ENCODE results near the gene BMAL2. TPM values are rescaled to one million over a fixed set of nuclear protein-coding genes. Genes with fewer than 3 reads are reported as not detected.

BMAL2 gene
- total RNA-seq, 6 experiments from 2014 or later = 23.1 to 47.1 (median 39.9) TPM

DNA sequence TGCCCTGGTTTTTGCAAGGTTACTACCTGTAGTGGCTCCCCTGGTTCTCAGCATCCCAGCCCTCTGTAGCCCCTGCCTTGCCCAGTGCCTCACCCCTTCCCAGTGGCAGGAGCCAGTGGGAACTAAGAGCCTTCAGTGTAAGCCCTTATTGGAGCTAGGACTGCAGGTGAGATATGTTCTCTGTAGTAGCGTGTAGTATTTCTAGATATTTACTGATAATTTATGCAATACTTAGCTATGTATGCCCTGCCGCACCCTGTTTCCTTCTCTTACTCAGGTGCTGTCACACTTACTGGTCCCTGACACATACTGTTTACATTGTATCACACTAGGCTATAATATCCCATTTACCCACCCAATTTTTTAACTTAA is 3.6 kb downstream of the BMAL2 start:
- H3K9me3 Mint-ChIP-seq = no peaks in the 10 kb centered on the region; the same call in 1 of the 2 replicates
- no peak for DNase-seq
- H3K4me3 Mint-ChIP-seq = no peak overlapping the region
- H3K27me3 Mint-ChIP-seq (ENCODE audit: insufficient read depth) = no peaks in the 10 kb centered on the region; the same call in 1 of the 2 replicates
- TF ChIP-seq, protein P1, sequence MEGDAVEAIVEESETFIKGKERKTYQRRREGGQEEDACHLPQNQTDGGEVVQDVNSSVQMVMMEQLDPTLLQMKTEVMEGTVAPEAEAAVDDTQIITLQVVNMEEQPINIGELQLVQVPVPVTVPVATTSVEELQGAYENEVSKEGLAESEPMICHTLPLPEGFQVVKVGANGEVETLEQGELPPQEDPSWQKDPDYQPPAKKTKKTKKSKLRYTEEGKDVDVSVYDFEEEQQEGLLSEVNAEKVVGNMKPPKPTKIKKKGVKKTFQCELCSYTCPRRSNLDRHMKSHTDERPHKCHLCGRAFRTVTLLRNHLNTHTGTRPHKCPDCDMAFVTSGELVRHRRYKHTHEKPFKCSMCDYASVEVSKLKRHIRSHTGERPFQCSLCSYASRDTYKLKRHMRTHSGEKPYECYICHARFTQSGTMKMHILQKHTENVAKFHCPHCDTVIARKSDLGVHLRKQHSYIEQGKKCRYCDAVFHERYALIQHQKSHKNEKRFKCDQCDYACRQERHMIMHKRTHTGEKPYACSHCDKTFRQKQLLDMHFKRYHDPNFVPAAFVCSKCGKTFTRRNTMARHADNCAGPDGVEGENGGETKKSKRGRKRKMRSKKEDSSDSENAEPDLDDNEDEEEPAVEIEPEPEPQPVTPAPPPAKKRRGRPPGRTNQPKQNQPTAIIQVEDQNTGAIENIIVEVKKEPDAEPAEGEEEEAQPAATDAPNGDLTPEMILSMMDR (IDR thresholded peaks at IDR 0.05) = no peak
- H3K4me1 Mint-ChIP-seq (ENCODE audit: low read depth) = peaks cover 85% of the 10 kb centered on the region
- peaks cover 26% of the 10 kb centered on the region for H3K36me3 Mint-ChIP-seq (ENCODE audit: low read depth)
- no peak overlapping the region for H3K27ac Mint-ChIP-seq

DNA sequence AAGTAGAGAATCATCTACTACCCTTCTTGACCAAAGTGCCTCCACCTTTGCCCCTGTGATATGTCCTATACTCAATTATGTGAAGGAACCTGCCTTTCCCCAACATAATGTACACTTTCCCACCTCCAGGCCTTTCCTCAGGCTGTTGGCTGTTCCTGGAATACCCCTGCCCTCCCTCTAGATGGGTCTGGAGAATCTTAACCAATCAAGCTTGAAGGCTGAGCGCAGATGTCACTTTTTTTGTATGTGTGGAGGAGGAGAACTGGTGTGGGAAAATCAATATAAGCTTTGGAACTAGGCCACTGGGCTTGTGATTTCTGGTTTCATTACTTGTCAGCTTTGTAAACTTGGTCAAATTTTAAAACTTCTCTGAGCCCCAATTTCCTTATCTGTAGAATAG is 4.7 kb downstream of the BMAL2 start:
- H3K36me3 Mint-ChIP-seq (ENCODE audit: low read depth) = peaks cover 26% of the 10 kb centered on the region
- peaks cover 85% of the 10 kb centered on the region for H3K4me1 Mint-ChIP-seq (ENCODE audit: low read depth)
- no peaks in the 10 kb centered on the region; the same call in 1 of the 2 replicates for H3K27me3 Mint-ChIP-seq (ENCODE audit: insufficient read depth)
- no peak overlapping the region for H3K4me3 Mint-ChIP-seq
- TF ChIP-seq, protein P1 (IDR thresholded peaks at IDR 0.05) = no peak
- H3K27ac Mint-ChIP-seq = no peak overlapping the region
- DNase-seq = no peak
- H3K9me3 Mint-ChIP-seq = no peaks in the 10 kb centered on the region; the same call in 1 of the 2 replicates

DNA sequence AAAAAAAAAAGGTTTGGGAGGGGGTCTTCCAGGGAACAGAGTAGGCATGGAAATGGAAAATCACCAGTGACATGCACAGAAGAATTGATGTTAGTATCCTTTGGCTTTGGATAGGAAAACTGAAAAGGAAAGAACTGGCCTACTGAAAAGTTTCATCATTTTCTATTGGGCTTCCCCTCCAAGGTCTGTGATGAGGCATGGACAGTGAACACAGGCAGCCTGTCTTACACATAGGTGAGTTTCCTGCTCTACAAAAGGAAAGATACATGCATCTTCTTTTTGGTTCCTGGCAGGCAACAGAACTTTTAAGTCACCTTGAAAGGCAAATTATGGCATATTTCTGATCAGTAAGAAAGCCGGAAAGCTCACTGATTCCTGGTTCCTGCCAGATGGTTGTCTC is 5.8 kb downstream of the BMAL2 start:
- DNase-seq = no peak
- H3K27me3 Mint-ChIP-seq (ENCODE audit: insufficient read depth) = no peaks in the 10 kb centered on the region; the same call in 1 of the 2 replicates
- peaks cover 26% of the 10 kb centered on the region for H3K36me3 Mint-ChIP-seq (ENCODE audit: low read depth)
- 0 out of 2 replicates have a peak overlapping the region, but pooled peaks have one; percentile 5 for H3K27ac Mint-ChIP-seq
- H3K9me3 Mint-ChIP-seq = no peaks in the 10 kb centered on the region; the same call in 1 of the 2 replicates
- TF ChIP-seq, protein P1 (IDR thresholded peaks at IDR 0.05) = no peak
- peaks cover 93% of the 10 kb centered on the region for H3K4me1 Mint-ChIP-seq (ENCODE audit: low read depth)
- H3K4me3 Mint-ChIP-seq = no peak overlapping the region

DNA sequence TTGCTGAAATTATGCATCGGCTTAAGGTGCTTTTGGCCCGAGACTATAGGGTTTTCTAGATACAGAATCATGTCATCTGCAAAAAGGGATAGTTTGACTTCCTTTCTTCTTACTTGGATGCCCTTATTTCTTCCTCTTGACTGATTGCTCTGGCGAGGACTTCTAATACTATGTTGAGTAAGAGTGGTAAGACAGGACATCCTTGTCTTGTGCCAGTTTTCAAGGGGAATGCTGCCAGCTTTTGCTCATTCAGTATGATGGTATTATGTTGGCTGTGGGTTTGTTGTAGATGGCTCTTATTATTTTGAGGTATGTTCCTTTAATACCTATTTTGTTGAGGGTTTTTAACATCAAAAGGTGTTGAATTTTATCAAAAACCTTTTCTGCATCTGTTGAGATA is 8.3 kb downstream of the BMAL2 start:
- Mint-ChIP-seq H3K27ac (peak overlapping the region; percentile 22; the same call in 1 of the 2 replicates), H3K4me3 (no peak overlapping the region), H3K36me3 (ENCODE audit: low read depth) (peaks cover 26% of the 10 kb centered on the region), H3K4me1 (ENCODE audit: low read depth) (peaks cover 93% of the 10 kb centered on the region), H3K9me3 (no peaks in the 10 kb centered on the region; the same call in 1 of the 2 replicates), H3K27me3 (ENCODE audit: insufficient read depth) (no peaks in the 10 kb centered on the region; the same call in 1 of the 2 replicates)
- TF ChIP-seq, protein P1 (IDR thresholded peaks at IDR 0.05) = no peak
- no peak for DNase-seq

DNA sequence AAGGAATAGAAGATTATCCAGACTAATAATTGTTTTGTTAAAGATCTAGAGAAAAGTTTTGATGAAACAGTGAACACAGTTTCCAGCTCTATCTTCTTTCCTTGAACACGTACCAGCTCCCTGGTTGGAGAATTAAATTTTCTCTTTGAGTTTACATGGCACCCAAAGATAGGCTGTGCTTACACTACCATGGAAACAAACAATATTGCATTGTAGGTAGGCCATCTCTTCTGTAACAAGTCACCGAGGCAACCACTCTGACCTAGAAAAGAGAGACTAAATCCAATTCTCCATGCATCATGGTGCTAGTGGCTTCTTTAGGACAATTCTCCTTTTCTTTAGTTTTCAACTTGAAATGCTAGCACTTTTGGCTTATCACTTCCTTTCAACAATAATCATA is 9.9 kb downstream of the BMAL2 start:
- TF ChIP-seq, protein P1 (IDR thresholded peaks at IDR 0.05) = no peak
- peak; percentile 32 for DNase-seq
- peak overlapping the region; percentile 99 for H3K27ac Mint-ChIP-seq
- H3K4me1 Mint-ChIP-seq (ENCODE audit: low read depth) = peaks cover 94% of the 10 kb centered on the region
- H3K27me3 Mint-ChIP-seq (ENCODE audit: insufficient read depth) = no peaks in the 10 kb centered on the region; the same call in 1 of the 2 replicates
- peaks cover 26% of the 10 kb centered on the region for H3K36me3 Mint-ChIP-seq (ENCODE audit: low read depth)
- H3K9me3 Mint-ChIP-seq = no peaks in the 10 kb centered on the region; the same call in 1 of the 2 replicates
- H3K4me3 Mint-ChIP-seq = peak overlapping the region; percentile 76

Measured in HFFc6 (cell line).